NK-92 (cell line): ENCODE results near the gene SLC25A1.
"Not testable (repeated sequence)": the region's sequence is repeated elsewhere in the genome, so short reads cannot be mapped to it uniquely, and the experiment has no call there.

Experiments used
- DNase-seq: peaks from one replicate; lab custom pipeline; 2025; ENCODE audit not compliant: unreplicated experiment; lab: John Stamatoyannopoulos, UW

SLC25A1 gene

GRCh38 chr22:19168088-19168890, 10.2 kb downstream of the SLC25A1 start:
- no peak for DNase-seq

DNA sequence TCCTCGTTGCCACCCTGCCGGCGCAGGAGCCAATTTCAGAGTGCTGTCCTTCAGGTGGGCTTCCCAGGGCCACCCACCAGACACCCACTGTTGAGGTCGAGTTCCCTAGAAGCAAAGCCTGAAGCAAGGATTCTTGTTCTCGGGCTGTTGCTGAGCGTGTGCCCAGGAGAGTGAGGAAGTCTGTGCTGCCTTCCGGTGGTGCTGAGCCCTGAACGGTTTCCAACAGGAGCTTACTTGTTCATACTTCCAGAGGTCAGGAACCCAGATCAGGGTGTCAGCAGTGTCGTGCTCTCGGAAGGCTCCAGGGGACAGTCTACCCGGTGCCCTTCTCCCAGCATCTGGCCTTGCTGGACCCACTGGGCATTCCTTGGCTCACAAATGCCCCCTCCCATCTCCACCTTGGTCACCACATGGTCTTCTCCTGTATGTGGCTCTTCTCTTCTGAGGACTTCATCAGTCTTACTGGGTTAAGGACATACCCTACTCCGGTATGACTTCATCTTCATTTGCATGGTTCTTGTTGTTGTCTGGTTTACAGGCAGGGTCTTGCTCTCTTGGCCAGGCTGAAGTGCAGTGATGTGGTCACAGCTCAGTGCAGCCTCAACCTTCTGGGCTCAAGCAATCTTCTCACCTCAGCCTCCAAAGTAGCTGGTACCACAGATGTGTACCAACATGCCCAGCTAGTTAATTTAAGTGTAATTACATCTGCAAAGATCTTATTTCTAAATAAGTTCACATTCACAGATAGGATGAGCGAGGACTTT, 11.2 kb downstream of the SLC25A1 start:
- no peak for DNase-seq

GRCh38 chr22:19166421-19166820, 12.1 kb downstream of the SLC25A1 start:
- DNase-seq, result no peak

DNA sequence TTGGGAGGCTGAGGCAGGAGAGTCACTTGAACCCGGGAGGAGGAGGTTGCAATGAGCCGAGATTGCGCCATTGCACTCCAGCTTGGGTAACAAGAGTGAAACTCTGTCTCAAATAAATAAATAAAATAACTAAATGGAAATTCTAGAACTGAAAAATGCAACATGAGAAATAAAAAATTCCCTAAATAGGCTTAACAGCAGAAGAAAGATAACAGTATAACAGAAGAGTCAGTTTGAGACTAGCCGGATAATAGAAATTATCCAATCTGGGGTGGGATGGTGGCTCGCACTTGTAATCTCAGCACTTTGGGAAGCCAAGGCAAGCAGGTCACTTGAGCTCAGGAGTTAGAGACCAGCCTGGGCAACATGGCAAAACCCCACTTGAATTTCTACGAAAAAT, 14.1 kb downstream of the SLC25A1 start:
- no peak for DNase-seq

DNA sequence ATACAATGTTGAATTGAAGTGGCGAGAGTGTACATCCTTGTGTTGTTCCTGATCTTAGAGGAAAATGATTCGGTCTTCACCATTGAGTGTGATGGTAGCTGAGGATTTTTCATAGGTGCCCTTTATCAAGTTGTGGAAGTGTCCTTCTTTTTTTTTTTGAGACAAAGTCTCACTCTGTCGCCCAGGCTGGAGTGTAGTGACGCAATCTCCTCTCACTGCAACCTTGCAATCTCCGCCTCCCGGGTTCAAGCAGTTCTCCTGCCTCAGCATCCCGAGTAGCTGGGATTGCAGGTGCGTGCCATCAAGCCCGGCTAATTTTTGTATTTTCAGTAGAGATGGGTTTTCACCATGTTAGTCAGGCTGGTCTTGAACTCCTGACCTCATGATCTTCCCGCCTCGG, 19.9 kb downstream of the SLC25A1 start:
- DNase-seq, result not testable (repeated sequence)

- not testable (repeated sequence) for DNase-seq
These were observed 22.4 kb downstream of the SLC25A1 start for GRCh38 chr22:19156109-19156508.

DNA sequence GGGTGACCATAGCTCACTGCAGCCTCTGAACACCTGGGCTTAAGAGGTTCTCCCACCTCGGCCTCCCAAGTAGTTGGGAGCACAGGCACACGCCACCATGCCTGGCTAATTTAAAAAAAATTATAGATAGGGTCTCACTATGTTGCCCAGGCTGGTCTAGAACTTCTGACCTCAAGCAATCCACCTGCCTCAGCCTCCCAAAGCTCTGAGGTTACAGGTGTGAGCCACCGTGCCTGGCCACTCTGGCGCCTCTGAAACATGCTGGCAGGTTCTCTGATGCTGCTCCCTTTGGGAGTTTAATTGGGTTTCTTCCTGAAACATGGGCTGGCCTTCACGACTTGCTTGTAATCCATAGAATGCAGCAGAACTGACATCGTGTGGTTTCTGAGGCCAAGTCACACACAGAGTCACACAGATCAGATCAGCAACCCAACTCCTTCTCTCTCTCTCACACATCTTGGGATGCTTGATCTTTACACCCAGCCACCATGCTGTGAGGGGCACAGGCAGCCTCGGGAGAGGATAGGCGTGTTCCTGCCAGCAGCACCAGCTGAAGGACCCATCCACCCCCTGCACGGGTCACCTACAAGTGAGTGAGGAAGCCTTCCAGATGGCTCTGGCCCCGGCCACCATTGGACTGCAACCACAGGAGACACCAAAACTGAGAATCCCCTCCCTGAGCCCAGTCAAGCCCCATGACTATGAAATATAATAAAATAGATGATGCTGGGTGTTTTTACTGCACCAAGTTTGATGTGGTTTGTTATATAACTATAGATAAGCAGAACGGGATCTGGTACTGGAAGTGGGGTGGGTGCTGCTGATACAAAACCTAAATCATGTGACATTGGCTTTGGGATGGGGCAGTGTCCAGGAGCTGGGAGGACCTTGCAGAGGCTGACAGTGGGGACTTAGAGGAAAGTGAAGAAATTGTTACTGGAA, 25.3 kb downstream of the SLC25A1 start:
- DNase-seq, result no peak

DNA sequence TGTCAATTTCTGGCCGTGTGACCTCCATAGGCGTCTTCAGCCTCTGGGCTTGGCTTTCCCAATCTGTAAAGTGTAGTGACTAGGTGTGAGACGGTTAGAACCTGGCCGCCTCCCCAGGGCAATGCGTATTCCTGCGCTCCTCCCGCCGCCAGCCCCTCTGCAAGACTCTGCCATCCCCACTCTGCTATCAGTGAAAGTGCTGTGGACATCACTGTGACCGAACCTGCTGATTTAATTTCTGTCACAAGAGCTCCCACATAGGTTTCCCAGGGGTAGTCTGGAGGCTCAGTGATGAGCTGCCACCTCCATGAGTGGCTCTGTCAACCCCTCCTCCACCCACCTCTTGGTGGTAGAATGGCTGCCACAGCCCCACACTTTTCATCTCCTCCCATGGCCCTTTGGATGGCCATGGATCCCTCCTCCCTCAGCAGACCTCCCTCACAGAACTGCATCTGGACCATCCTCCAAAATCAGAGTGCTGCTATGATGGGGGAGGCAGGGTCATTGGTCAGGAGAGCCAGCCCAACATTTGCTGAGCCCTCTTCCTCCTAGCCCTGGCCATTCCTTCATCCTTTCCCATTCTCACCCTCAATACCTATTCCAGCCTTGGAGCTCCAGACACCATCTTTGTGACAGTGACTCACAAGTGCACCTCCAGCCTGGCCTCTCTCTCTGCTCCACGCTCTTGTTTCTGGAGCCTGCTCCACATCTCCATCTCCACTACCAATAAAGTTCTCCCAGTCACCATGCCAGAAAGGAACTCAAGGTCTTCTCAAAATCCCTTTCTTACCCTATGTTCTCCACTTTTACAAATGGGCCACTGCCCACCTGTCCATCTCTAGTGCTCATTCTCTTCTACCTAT, 27.0 kb downstream of the SLC25A1 start:
- DNase-seq, result no peak

DNA sequence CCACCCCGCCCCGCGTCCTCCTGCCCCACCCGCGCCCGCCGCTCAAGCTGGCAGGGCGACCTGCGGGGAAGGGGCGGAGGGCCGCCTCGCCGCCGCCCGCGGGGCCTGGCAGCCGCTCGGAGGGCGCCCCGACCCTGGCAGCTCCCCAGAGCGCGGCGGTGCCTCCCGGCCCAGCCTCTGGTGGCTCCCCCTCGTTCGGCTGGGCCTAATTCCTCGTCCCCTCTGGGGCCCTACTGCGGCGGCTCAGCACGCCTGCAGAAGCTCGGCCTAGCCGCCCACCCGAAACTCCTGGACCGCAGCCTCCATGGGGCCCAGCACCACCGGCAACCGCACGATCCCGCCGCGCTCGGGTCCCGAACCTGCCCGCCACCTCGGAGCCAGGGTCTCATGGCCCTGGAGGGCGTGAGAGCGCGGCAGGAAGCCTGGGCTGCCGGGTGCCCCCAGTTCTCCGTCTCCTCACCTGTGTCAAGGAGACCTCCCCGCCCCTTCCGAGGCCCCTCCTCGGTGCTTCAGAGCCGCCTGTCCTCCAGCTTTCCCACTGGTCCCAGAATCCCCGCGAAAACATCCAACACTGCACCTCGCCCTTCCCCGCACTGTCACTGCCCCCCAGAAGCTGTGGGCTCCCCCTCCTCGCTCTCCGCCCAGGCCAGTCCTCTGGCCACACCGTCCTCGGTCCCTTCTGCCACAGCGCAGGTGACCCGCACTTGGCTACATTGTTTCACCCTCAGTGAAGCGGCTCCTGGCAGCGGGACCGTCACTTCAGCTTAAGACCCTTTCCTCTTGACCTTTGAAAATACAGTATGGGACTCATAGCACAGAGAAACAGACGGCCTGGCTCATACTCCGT, 27.8 kb downstream of the SLC25A1 start:
- DNase-seq, result no peak

DNA sequence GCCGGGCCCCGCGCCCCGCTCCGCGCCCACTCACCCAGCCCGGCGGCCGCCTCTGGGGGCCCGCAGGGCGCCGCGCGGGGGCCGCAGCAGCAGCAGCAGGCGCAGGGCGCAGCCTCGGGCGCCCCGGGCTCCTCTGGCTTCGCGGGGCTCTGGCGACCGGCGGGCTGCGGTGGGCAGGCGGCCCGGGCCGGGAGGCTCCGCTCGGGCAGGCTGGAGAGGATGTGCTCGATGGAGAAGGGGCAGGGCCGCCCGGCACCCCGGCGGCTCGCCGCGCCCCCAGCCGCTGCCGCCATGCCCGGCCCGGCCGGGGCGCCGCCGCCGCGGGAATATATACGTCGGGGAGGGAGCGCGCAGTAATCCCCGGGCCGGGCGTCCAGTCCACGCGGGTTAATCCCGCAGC, 28.5 kb downstream of the SLC25A1 start, which contains the start of gene GSC2:
TSS of gene GSC2 (minus strand) at position 302 of the 400 bp plus-strand sequence. CDS start at position 293, 9 bp downstream.
- no peak for DNase-seq

GRCh38 chr22:19149047-19149883, 29.3 kb downstream of the SLC25A1 start:
- no peak for DNase-seq

DNA sequence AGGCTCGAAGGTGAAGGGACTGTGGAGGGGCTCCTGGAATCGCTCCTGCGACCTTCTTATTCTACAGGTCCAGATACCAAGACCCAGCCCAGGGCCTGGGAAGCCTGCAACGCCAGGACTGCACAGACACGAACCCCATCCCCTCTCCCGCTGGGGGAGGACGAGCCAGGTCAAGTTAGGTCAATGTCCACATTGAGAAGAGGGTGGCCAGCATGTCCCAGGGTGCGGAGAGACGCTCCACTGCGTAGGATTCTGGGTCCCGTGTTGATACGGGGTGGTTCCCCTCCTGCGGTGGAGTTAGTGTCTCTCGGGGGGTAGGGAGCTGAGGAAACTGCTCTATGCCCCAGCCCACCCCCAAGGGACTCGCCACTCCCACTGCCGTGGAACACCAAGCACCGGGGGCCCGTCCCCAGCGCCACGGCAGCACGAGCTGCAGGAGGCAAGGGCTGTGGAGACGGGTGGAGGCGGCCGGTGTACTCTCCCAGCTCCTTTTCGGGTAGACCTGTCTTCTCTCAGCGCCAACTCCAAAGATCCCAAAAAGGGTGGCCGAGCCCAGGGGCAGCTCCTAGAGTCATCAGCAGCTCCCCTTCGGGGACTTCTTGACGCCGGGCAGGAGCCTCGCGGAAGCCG, 30.0 kb downstream of the SLC25A1 start:
- no peak for DNase-seq

- DNase-seq, result no peak
These were observed 31.2 kb downstream of the SLC25A1 start for GRCh38 chr22:19147195-19147780.

GRCh38 chr22:19146215-19146968, 32.1 kb downstream of the SLC25A1 start:
- no peak for DNase-seq

GRCh38 chr22:19143967-19144400, 34.6 kb downstream of the SLC25A1 start:
- no peak for DNase-seq

GRCh38 chr22:19143212-19143611, 35.3 kb downstream of the SLC25A1 start:
- no peak for DNase-seq

DNA sequence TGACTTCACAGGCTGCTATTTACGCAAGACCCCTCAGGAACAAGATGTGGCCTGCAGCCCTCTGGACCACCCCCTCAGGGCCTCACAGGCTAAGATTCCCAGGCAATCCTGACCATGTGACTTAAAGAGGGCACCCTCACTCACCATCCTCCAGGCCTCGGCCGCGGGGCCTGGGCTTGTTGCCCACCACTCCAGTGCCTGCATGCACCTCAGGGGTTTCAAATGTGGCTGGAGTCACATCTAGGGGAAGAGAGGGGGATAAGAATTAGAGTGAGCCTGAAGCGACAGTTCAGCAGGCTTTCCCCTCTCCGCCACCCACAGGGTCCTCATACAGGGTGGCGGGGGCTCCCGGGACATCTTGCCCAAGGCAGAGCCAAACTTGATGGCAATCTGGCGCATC, 36.1 kb downstream of the SLC25A1 start:
- no peak for DNase-seq
